ENCODE results near the gene ZNF362. TPM values are rescaled to one million over a fixed set of nuclear protein-coding genes. Genes with fewer than 3 reads are reported as not detected.

ZNF362 gene
- total and polyA plus RNA-seq, 2 of the 13 experiments (the other 11 are each of a cell fraction or from before 2014, with no cell fraction given) = 8.3 to 14.2 TPM

GRCh38 chr1:33296082-33296458, 39.8 kb downstream of the ZNF362 start (continued):
- no peak for TF ChIP-seq IRF9 (CRISPR knock-in tag; IDR thresholded peaks at IDR 0.05; ENCODE audit: borderline replicate concordance)
- no peak for TF ChIP-seq PHF5A (CRISPR knock-in tag; IDR thresholded peaks at IDR 0.05; ENCODE audit: low read depth, unreplicated experiment)
- TF ChIP-seq ELF4 (CRISPR knock-in tag; IDR thresholded peaks at IDR 0.05; ENCODE audit: borderline replicate concordance) = no peak
- no peak for TF ChIP-seq CREM (IDR thresholded peaks at IDR 0.05)
- TF ChIP-seq CREM (CRISPR knock-in tag; IDR thresholded peaks at IDR 0.05) = no peak
- no peak for TF ChIP-seq ASH2L (IDR thresholded peaks at IDR 0.05; ENCODE audit: insufficient read length, low read depth, low read length)
- TF ChIP-seq ZNF790 (CRISPR knock-in tag; IDR thresholded peaks at IDR 0.05; ENCODE audit: borderline replicate concordance) = no peak

- Histone ChIP-seq H3K79me2 (ENCODE audit: insufficient read depth, low read length) (no peaks in the 10 kb centered on the region), H3K9ac (ENCODE audit: insufficient read depth, low read depth, low read length) (no peak overlapping the region), H3K4me2 (ENCODE audit: low read depth, low read length) (no peak overlapping the region), H3K27me3 (ENCODE audit: control insufficient read depth in 1 of 2, insufficient read depth in 2 of 2, low read length in 2 of 2) (no peaks in the 10 kb centered on the region), H4K20me1 (ENCODE audit: insufficient read depth, low read length) (no peaks in the 10 kb centered on the region), H3K4me3 (replicated peaks in 1 of 3; ENCODE audit: insufficient read depth in 1 of 3, low read depth in 2 of 3, low read length in 3 of 3) (no peak overlapping the region), H3K27ac (ENCODE audit: extremely low read length, insufficient read depth, low read length) (no peak overlapping the region), H2AFZ (ENCODE audit: low read length) (no peak overlapping the region), H3K4me1 (ENCODE audit: insufficient read depth, low read length) (peaks cover 13% of the 10 kb centered on the region), H3K36me3 (replicated peaks in 1 of 2; ENCODE audit: control insufficient read depth in 1 of 2, insufficient read depth in 2 of 2, low read length in 2 of 2) (peaks cover 13 to 52% of the 10 kb centered on the region in 2 experiments; a peak in 4 of 5 replicates), H3K9me3 (ENCODE audit: low read length) (no peaks in the 10 kb centered on the region)
- no peak for DNase-seq (ENCODE audit: low spot score)
- CTCF ChIA-PET (ENCODE audit: low intra/inter-chr PET ratio, low total read pairs) = interaction anchor here (2.9 kb wide), 1 partner anchor 70 kb away, joined by 14 read pairs; no protein-coding TSS in a partner anchor
- intact Hi-C loops (cut with micrococcal nuclease; ENCODE audit: unreplicated experiment) = loop anchor here (5.0 kb wide), 1 partner anchor 160 kb away; no protein-coding TSS in a partner anchor
- BruUV-seq (replicated peaks) = no TSS peak
- WGBS (ENCODE audit: low lambda C conversion rate) = 97% methylated on average over 4 of the region's 4 CpGs
- no peak for FAIRE-seq
- in situ Hi-C loops (cut with HindIII; ENCODE audit: extremely low pct_ligation_motif_present, low pct_unique_long_range_greater_than_20kb) = loop anchor here (5.0 kb wide), 2 partner anchors 70 to 80 kb away; no protein-coding TSS in a partner anchor
- POLR2A ChIA-PET = interaction anchor here (1.5 kb wide), 2 partner anchors 50 to 53 kb away, joined by 3 to 6 read pairs; no protein-coding TSS in a partner anchor
- ATAC-seq = no peak
- TF ChIP-seq ZNF329 (CRISPR knock-in tag; IDR thresholded peaks at IDR 0.05; ENCODE audit: low read depth) = no peak
- peak; percentile 49; the same call in 1 of the 2 replicates for TF ChIP-seq ZNF121 (CRISPR knock-in tag; IDR thresholded peaks at IDR 0.05)
These were observed 40.5 kb downstream of the ZNF362 start for GRCh38 chr1:33296824-33297223.

Measured in HepG2 (cell line).